Breast epithelium (tissue), 4 donors: ENCODE measurements around the gene TPX2. TPM values are rescaled to one million over a fixed set of nuclear protein-coding genes. Genes with fewer than 3 reads are reported as not detected.

Experiments
- DNase-seq, 2 donors: peaks; one replicate each; pipeline ENCODE4 v3.0.0-alpha.2; 2019; ENCODE audit warnings: low spot score in 2 of 2
- H3K27ac ChIP-seq, 2 donors: fragments of 200-600 bp; sonication (generic) in 1 of 2; one replicate each; pipeline ENCODE4 v1.5.1; 2016 to 2019; ENCODE audit warnings: mild to moderate bottlenecking in 1 of 2
- H3K27me3 ChIP-seq, 2 donors: fragments of 200-600 bp; sonication (generic) in 1 of 2; one replicate each; pipeline versions ENCODE4 v1.5.1 to v1.6.0; 2017 to 2019; ENCODE audit warnings: control low read depth in 1 of 2, mild to moderate bottlenecking in 1 of 2
- H3K36me3 ChIP-seq: fragments of 200-600 bp; one replicate; pipeline ENCODE4 v1.5.1; 2019
- H3K4me1 ChIP-seq, 2 donors: fragments of 200-600 bp; sonication (generic); one replicate each; pipeline ENCODE4 v1.5.1; 2016 to 2019; ENCODE audit warnings: control low read depth in 1 of 2
- H3K4me3 ChIP-seq, 3 donors: fragments of 200-600 bp; sonication (generic); 1 replicate in 2 of 3; 2 replicates in 1 of 3; pipeline ENCODE4 v1.5.1; 2016 to 2019; ENCODE audit warnings: mild to moderate bottlenecking in 3 of 3, moderate library complexity in 2 of 3
- H3K9me3 ChIP-seq, 2 donors: fragments of 200-600 bp; sonication (generic) in 1 of 2; one replicate each; pipeline ENCODE4 v1.5.1; 2016 to 2019; ENCODE audit warnings: control low read depth in 1 of 2
- CTCF ChIP-seq, 3 donors: fragments of 450-650 bp; IDR thresholded peaks; one replicate each; pipeline ENCODE4 v1.5.1; 2016 to 2017; ENCODE audit warnings: antibody characterized with exemption in 3 of 3, mild to moderate bottlenecking in 3 of 3, moderate library complexity in 3 of 3
- POLR2A ChIP-seq: fragments of 450-650 bp; IDR thresholded peaks from one replicate; pipeline ENCODE4 v1.6.1; 2016; ENCODE audit warnings: antibody characterized with exemption, mild to moderate bottlenecking, moderate library complexity
- POLR2AphosphoS5 ChIP-seq, 3 donors: sonication (generic); formaldehyde crosslinking; IDR thresholded peaks; one replicate each; pipeline ENCODE4 v1.6.1; 2017; ENCODE audit warnings: antibody characterized with exemption in 3 of 3
- intact Hi-C: fragments of 100-400 bp; cut with DNase I; formaldehyde crosslinking; loops from one replicate; pipeline ENCODE4 v1.15.1; 2023; ENCODE audit warnings: low total_unique reads
- total RNA-seq, 3 donors: library from RNA; depleted of rRNA; stranded (reverse); fragments of >200 nt; gene quantifications; one replicate each; pipeline ENCODE4 v1.1.0, GENCODE V29; 2016

TPX2 gene
- total RNA-seq, 3 donors from 2014 or later, result 0.33 to 3.8 (median 0.73) TPM

- no peak for DNase-seq
- Histone ChIP-seq H3K9me3 (no peaks in the 10 kb centered on the region), H3K27ac (no peak overlapping the region), H3K36me3 (no peaks in the 10 kb centered on the region), H3K4me3 (no peak overlapping the region), H3K4me1 (no peaks in the 10 kb centered on the region), H3K27me3 (no peaks in the 10 kb centered on the region)
- TF ChIP-seq POLR2A (no peak), POLR2AphosphoS5 (IDR thresholded peaks at IDR 0.05) (no peak), CTCF (IDR thresholded peaks at IDR 0.05) (no peak)
- intact Hi-C loops, result no loop called here
Measured at GRCh38 chr20:31758991-31759390, 19.9 kb downstream of the TPX2 start.

GRCh38 chr20:31759836-31760518, 20.9 kb downstream of the TPX2 start:
- DNase-seq, result no peak
- Histone ChIP-seq H3K4me3 (no peak overlapping the region), H3K27me3 (no peaks in the 10 kb centered on the region), H3K4me1 (no peaks in the 10 kb centered on the region), H3K36me3 (no peaks in the 10 kb centered on the region), H3K27ac (no peak overlapping the region), H3K9me3 (no peaks in the 10 kb centered on the region)
- TF ChIP-seq CTCF (IDR thresholded peaks at IDR 0.05) (no peak), POLR2A (no peak), POLR2AphosphoS5 (IDR thresholded peaks at IDR 0.05) (no peak)
- intact Hi-C loops, result no loop called here

GRCh38 chr20:31760519-31761240, 21.6 kb downstream of the TPX2 start:
- DNase-seq, result no peak
- TF ChIP-seq CTCF (IDR thresholded peaks at IDR 0.05), result no peak
- no peak for TF ChIP-seq POLR2A
- no peak for TF ChIP-seq POLR2AphosphoS5 (IDR thresholded peaks at IDR 0.05)
- no peak overlapping the region for H3K4me3 ChIP-seq

GRCh38 chr20:31764641-31765305, 25.7 kb downstream of the TPX2 start:
- intact Hi-C loops, result no loop called here
- no peaks in the 10 kb centered on the region for H3K36me3 ChIP-seq
- no peak overlapping the region for H3K4me3 ChIP-seq
- TF ChIP-seq CTCF (IDR thresholded peaks at IDR 0.05) (no peak), POLR2AphosphoS5 (IDR thresholded peaks at IDR 0.05) (no peak), POLR2A (no peak)
- no peaks in the 10 kb centered on the region for H3K27me3 ChIP-seq
- H3K27ac ChIP-seq, result no peak overlapping the region
- no peaks in the 10 kb centered on the region for H3K4me1 ChIP-seq
- DNase-seq, result no peak
- H3K9me3 ChIP-seq, result no peaks in the 10 kb centered on the region

More at GRCh38 chr20:31760519-31761240, 21.6 kb downstream of the TPX2 start:
- Histone ChIP-seq H3K27me3 (no peaks in the 10 kb centered on the region), H3K36me3 (no peaks in the 10 kb centered on the region), H3K27ac (no peak overlapping the region), H3K4me1 (no peaks in the 10 kb centered on the region), H3K9me3 (no peaks in the 10 kb centered on the region)
- intact Hi-C loops, result no loop called here

- TF ChIP-seq POLR2A (no peak), CTCF (IDR thresholded peaks at IDR 0.05) (no peak), POLR2AphosphoS5 (IDR thresholded peaks at IDR 0.05) (no peak)
- no peak for DNase-seq
- no peaks in the 10 kb centered on the region for H3K36me3 ChIP-seq
- H3K4me3 ChIP-seq, result no peak overlapping the region
- intact Hi-C loops, result no loop called here
- no peaks in the 10 kb centered on the region for H3K27me3 ChIP-seq
- no peak overlapping the region for H3K27ac ChIP-seq
- no peaks in the 10 kb centered on the region for H3K4me1 ChIP-seq
- no peaks in the 10 kb centered on the region for H3K9me3 ChIP-seq
Measured at GRCh38 chr20:31767805-31768204, 28.7 kb downstream of the TPX2 start.
